Body of pancreas (tissue), 4 donors: ENCODE results near the gene PATJ.

Experiments
- CTCF ChIP-seq, 7 experiments: fragments of 450-650 bp in 4 of 7; fragments of 200-600 bp in 3 of 7; sonication (generic) in 3 of 7; IDR thresholded peaks; one replicate each; pipeline ENCODE4 v1.5.1; 2016 to 2019; ENCODE audit warnings: antibody characterized with exemption in 7 of 7
- POLR2A ChIP-seq, 3 donors: fragments of 450-650 bp; IDR thresholded peaks; one replicate each; pipeline ENCODE4 v1.6.1; 2016; ENCODE audit warnings: antibody characterized with exemption in 3 of 3, mild to moderate bottlenecking in 2 of 3

- TF ChIP-seq CTCF (IDR thresholded peaks at IDR 0.05) (no peak), POLR2A (IDR thresholded peaks at IDR 0.05) (no peak)
Observed at GRCh38 chr1:61875198-61875597, 132.9 kb downstream of the PATJ start.
